Muscle of arm (tissue), 12 donors: ENCODE results near the gene UBTD2. TPM values are rescaled to one million over a fixed set of nuclear protein-coding genes. Genes with fewer than 3 reads are reported as not detected.
"Not testable (repeated sequence)": the region's sequence is repeated elsewhere in the genome, so short reads cannot be mapped to it uniquely, and the experiment has no call there.

Experiments used
- DNase-seq: peaks from one replicate; pipeline ENCODE4 v3.0.0-alpha.2; 2013
- polyA plus RNA-seq, 12 donors: library from polyadenylated mRNA; unstranded; fragments of 120-200 nt; gene quantifications; one replicate each; pipeline ENCODE4 v1.2.1, GENCODE V29; 2013; ENCODE audit not compliant: insufficient read length in 12 of 12

The UBTD2 gene
- polyA plus RNA-seq, 12 donors = 54.8 to 82.7 (median 63.3) TPM; not detected in 1

GRCh38 chr5:172255444-172255843 lies 28.1 kb downstream of the UBTD2 start:
- no peak for DNase-seq

GRCh38 chr5:172252501-172252900 lies 31.1 kb downstream of the UBTD2 start:
- no peak for DNase-seq

- DNase-seq = no peak
Observed at GRCh38 chr5:172251419-172251818, 32.1 kb downstream of the UBTD2 start.

- no peak for DNase-seq
Observed at GRCh38 chr5:172248637-172249036, 34.9 kb downstream of the UBTD2 start.

GRCh38 chr5:172245703-172246125 lies 37.9 kb downstream of the UBTD2 start:
- peak; percentile 28 for DNase-seq

- no peak for DNase-seq
Observed at GRCh38 chr5:172245046-172245445, 38.5 kb downstream of the UBTD2 start.

- DNase-seq = no peak
Observed at GRCh38 chr5:172243302-172243701, 40.3 kb downstream of the UBTD2 start.

- no peak for DNase-seq
Observed at GRCh38 chr5:172238334-172238733, 45.2 kb downstream of the UBTD2 start.

- peak; percentile 32 for DNase-seq
Observed at GRCh38 chr5:172235827-172236736, 47.5 kb downstream of the UBTD2 start.

GRCh38 chr5:172235132-172235780 lies 48.3 kb downstream of the UBTD2 start:
- DNase-seq = no peak

GRCh38 chr5:172234031-172234430 lies 49.5 kb downstream of the UBTD2 start:
- DNase-seq = no peak

GRCh38 chr5:172229904-172230303 lies 53.7 kb downstream of the UBTD2 start:
- no peak for DNase-seq

GRCh38 chr5:172224996-172225395 lies 58.6 kb downstream of the UBTD2 start:
- DNase-seq = no peak

- DNase-seq = no peak
Observed at GRCh38 chr5:172223901-172224873, 59.4 kb downstream of the UBTD2 start.

GRCh38 chr5:172219296-172219695 lies 64.3 kb downstream of the UBTD2 start:
- DNase-seq = no peak

- no peak for DNase-seq
Observed at GRCh38 chr5:172216345-172216744, 67.2 kb downstream of the UBTD2 start.

- DNase-seq = no peak
Observed at GRCh38 chr5:172213126-172213525, 70.4 kb downstream of the UBTD2 start.

- no peak for DNase-seq
Observed at GRCh38 chr5:172211676-172212075, 71.9 kb downstream of the UBTD2 start.

- no peak for DNase-seq
Observed at GRCh38 chr5:172209714-172210113, 73.8 kb downstream of the UBTD2 start.

- no peak for DNase-seq
Observed at GRCh38 chr5:172207511-172207910, 76.1 kb downstream of the UBTD2 start.

- not testable (repeated sequence) for DNase-seq
Observed at GRCh38 chr5:172205984-172206383, 77.6 kb downstream of the UBTD2 start.

- no peak for DNase-seq
Observed at GRCh38 chr5:172200476-172200875, 83.1 kb downstream of the UBTD2 start.
